K562 (cell line): Measurements from ENCODE around the gene GJD4. TPM values are rescaled to one million over a fixed set of nuclear protein-coding genes. Genes with fewer than 3 reads are reported as not detected.
A peak's percentile ranks its signal among the peaks of the same experiment; 100 is the strongest.

Source experiments
- ATAC-seq: fragments of 200-7000 bp; cut with Tn5 transposase; 3 replicates; pipeline ENCODE4 v1.9.1; 2020; ENCODE audit warnings: moderate library complexity
- Bru-seq: library from RNA; stranded (reverse); fragments of 400-500 nt; gene quantifications from one replicate; lab custom pipeline; 2021; lab: Mats Ljungman, UMichigan
- BruChase-seq, 2 experiments: library from RNA; stranded (reverse); fragments of 400-500 nt; gene quantifications; one replicate each; lab custom pipeline; 2021; lab: Mats Ljungman, UMichigan
- BruUV-seq: library from RNA; stranded (reverse); fragments of 400-500 nt; replicated peaks from 2 replicates; lab custom pipeline; 2021; lab: Mats Ljungman, UMichigan
- CTCF ChIA-PET: fragments of 300-600 bp; formaldehyde crosslinking; extraction: SDS; loops from one replicate; lab custom pipeline; 2021; ENCODE audit warnings: low intra/inter-chr PET ratio; lab: Yijun Ruan, JAX
- POLR2A ChIA-PET: fragments of 300-600, 350-650 bp; sonication (Branson Sonifier 250); formaldehyde crosslinking; extraction: SDS; loops from one replicate; lab custom pipeline; 2021; ENCODE audit warnings: antibody characterized with exemption, inconsistent platforms; lab: Yijun Ruan, JAX
- DNase-seq, 4 experiments: peaks; one replicate each; pipeline versions ENCODE4 v3.0.0 to v3.0.0-alpha.2; 2011 to 2018; ENCODE audit warnings: low spot score in 3 of 4, mixed read lengths in 3 of 4; ENCODE audit errors: extremely low read depth in 1 of 4
- FAIRE-seq: peaks from 2 replicates; lab custom pipeline; 2011; peaks lifted over from hg19 to GRCh38; lab: Jason Lieb, UNC
- H2AFZ ChIP-seq: 2 replicates; pipeline ENCODE4 v1.6.0; 2011; ENCODE audit warnings: low read depth, low read length, control low read depth, inconsistent platforms
- H3K27ac ChIP-seq: fragments of 200-600 bp; 3 replicates; pipeline ENCODE4 v1.8.0; 2011; ENCODE audit warnings: low read depth, mild to moderate bottlenecking, control low read depth, inconsistent platforms, low read length, moderate library complexity, mixed read lengths; ENCODE audit errors: extremely low read depth
- H3K27me3 ChIP-seq, 2 experiments: fragments of 300-600 bp in 1 of 2; 2 replicates in 1 of 2; 3 replicates in 1 of 2; pipeline versions ENCODE4 v1.6.0 to v1.8.0; 2011; ENCODE audit warnings: inconsistent platforms in 2 of 2, low read length in 2 of 2, mild to moderate bottlenecking in 1 of 2, mixed read lengths in 1 of 2, moderate library complexity in 1 of 2; ENCODE audit not compliant: control insufficient read depth in 2 of 2, insufficient read depth in 2 of 2
- H3K36me3 ChIP-seq: fragments of 300-600 bp; 3 replicates; pipeline ENCODE4 v1.8.0; 2011; ENCODE audit warnings: mild to moderate bottlenecking, low read length, inconsistent platforms; ENCODE audit not compliant: control insufficient read depth, insufficient read depth
- H3K4me1 ChIP-seq, 2 experiments: fragments of 200-600 bp in 1 of 2; replicated peaks in 1 of 2; 2 replicates in 1 of 2; 3 replicates in 1 of 2; pipeline versions ENCODE4 v1.5.1 to v1.8.0; 2011; ENCODE audit warnings: inconsistent platforms in 2 of 2, low read length in 2 of 2, mild to moderate bottlenecking in 1 of 2, mixed read lengths in 1 of 2, moderate library complexity in 1 of 2; ENCODE audit not compliant: control insufficient read depth in 2 of 2, insufficient read depth in 2 of 2
- H3K4me2 ChIP-seq: 2 replicates; pipeline ENCODE4 v1.6.1; 2011; ENCODE audit warnings: low read length, control low read depth, inconsistent platforms, mixed read lengths; ENCODE audit not compliant: insufficient read depth
- H3K4me3 ChIP-seq: fragments of 200-600 bp; sonication (generic), shearing (Covaris generic); 2 replicates; pipeline ENCODE4 v1.5.1; 2016; ENCODE audit warnings: control low read depth, inconsistent platforms
- H3K79me2 ChIP-seq: fragments of 200-600 bp; 3 replicates; pipeline ENCODE4 v1.8.0; 2011; ENCODE audit warnings: low read length, inconsistent platforms; ENCODE audit not compliant: control insufficient read depth, insufficient read depth
- H3K9ac ChIP-seq, 2 experiments: 2 replicates each; pipeline versions ENCODE4 v1.6.0 to v1.6.1; 2011; ENCODE audit warnings: low read depth in 2 of 2, low read length in 2 of 2, control low read depth in 1 of 2, inconsistent platforms in 1 of 2, mild to moderate bottlenecking in 1 of 2, mixed read lengths in 1 of 2; ENCODE audit not compliant: insufficient read depth in 1 of 2
- H3K9me1 ChIP-seq: one replicate; pipeline ENCODE4 v1.6.0; 2011; ENCODE audit warnings: inconsistent platforms, mild to moderate bottlenecking, low read length, moderate library complexity; ENCODE audit not compliant: control insufficient read depth, insufficient read depth
- H3K9me3 ChIP-seq: replicated peaks from 2 replicates; pipeline ENCODE4 v1.5.1; 2011; ENCODE audit warnings: low read depth, low read length, inconsistent platforms; ENCODE audit not compliant: control insufficient read depth, insufficient read depth
- H4K20me1 ChIP-seq: replicated peaks from 2 replicates; pipeline ENCODE4 v1.6.1; 2011; ENCODE audit warnings: low read length, inconsistent platforms, mixed read lengths; ENCODE audit not compliant: control insufficient read depth, insufficient read depth
- ARID1B ChIP-seq: fragments of 450-650 bp; IDR thresholded peaks from 2 replicates; pipeline ENCODE4 v1.6.1; 2016; ENCODE audit warnings: antibody characterized with exemption, mild to moderate bottlenecking, inconsistent platforms
- ARID2 ChIP-seq: fragments of 450-650 bp; IDR thresholded peaks from 2 replicates; pipeline ENCODE4 v1.6.1; 2017; ENCODE audit warnings: antibody characterized with exemption, mild to moderate bottlenecking
- CBFA2T2 ChIP-seq: fragments of 450-650 bp; conservative IDR thresholded peaks from 2 replicates; pipeline ENCODE4 v1.6.1; 2017; ENCODE audit warnings: mild to moderate bottlenecking
- CBFA2T3 ChIP-seq: fragments of 450-650 bp; IDR thresholded peaks from 2 replicates; pipeline ENCODE4 v1.6.1; 2017
- EHMT2 ChIP-seq: fragments of 450-650 bp; IDR thresholded peaks from 2 replicates; pipeline ENCODE4 v1.6.1; 2018; ENCODE audit warnings: antibody characterized with exemption
- SMARCA4 ChIP-seq: fragments of 450-650 bp; IDR thresholded peaks from 2 replicates; pipeline ENCODE4 v1.6.1; 2016
- TAL1 ChIP-seq: fragments of 450-650 bp; IDR thresholded peaks from 2 replicates; pipeline ENCODE4 v1.6.1; 2016; ENCODE audit warnings: mild to moderate bottlenecking
- TCF3 ChIP-seq: sonication (generic); formaldehyde crosslinking; IDR thresholded peaks from 2 replicates; pipeline ENCODE4 v1.4.0; 2020; ENCODE audit warnings: mild to moderate bottlenecking, missing genetic modification reagents
- TEAD4 ChIP-seq, 2 experiments: sonication (generic) in 1 of 2; formaldehyde crosslinking in 1 of 2; IDR thresholded peaks; 2 replicates each; pipeline versions ENCODE4 v1.6.1 to v1.8.0; 2012 to 2022; ENCODE audit warnings: borderline replicate concordance in 1 of 2, inconsistent platforms in 1 of 2, low read length in 1 of 2, mild to moderate bottlenecking in 1 of 2, missing genetic modification reagents in 1 of 2
- ZNF398 ChIP-seq: fragments of 250-450 bp; sonication (Bioruptor Pico); IDR thresholded peaks from 2 replicates; pipeline ENCODE4 v1.8.0; 2021; ENCODE audit warnings: moderate library complexity, mild to moderate bottlenecking, inconsistent platforms
- ZNF717 ChIP-seq: fragments of 250-450 bp; sonication (Bioruptor Pico); IDR thresholded peaks from 2 replicates; pipeline ENCODE4 v1.5.0; 2021
- WGBS: fragments of 100-300 bp; shearing (Covaris generic); methylation state at CpG from one replicate; pipeline ENCODE4 v1.1.6; 2016; ENCODE audit warnings: low coverage, mixed read lengths; ENCODE audit not compliant: insufficient coverage; ENCODE audit errors: missing lambda C conversion rate; 5-methylcytosine and 5-hydroxymethylcytosine counted together
- in situ Hi-C: fragments of 300-500 bp; cut with MboI; formaldehyde crosslinking; loops from 4 replicates; pipeline ENCODE4 v1.15.0; 2018; ENCODE audit warnings: inconsistent platforms, mixed read lengths
- intact Hi-C: fragments of 100-400 bp; cut with micrococcal nuclease; formaldehyde crosslinking; loops from 2 replicates; pipeline ENCODE4 v1.14.2; 2022
- long read RNA-seq, 3 experiments: library from polyadenylated mRNA in 2 of 3; library from RNA in 1 of 3; unstranded in 2 of 3; stranded (forward) in 1 of 3; transcript quantifications; one replicate each; pipeline ENCODE4 v2.0.0, GENCODE V29; 2019 to 2022
- polyA minus RNA-seq, 3 experiments: library from RNA; depleted of rRNA, polyadenylated mRNA; stranded (reverse); fragments of >200 nt; gene quantifications; 2 replicates each; pipeline ENCODE4 v1.2.3, GENCODE V29; 2011
- polyA plus RNA-seq, 8 experiments: library from polyadenylated mRNA; depleted of rRNA in 4 of 8; stranded (reverse) in 5 of 8; unstranded in 3 of 8; fragments of >200 nt; fragmentation: Nextera tagmentation in 2 of 8; fragmentation: Illumina TruSeq in 1 of 8; extraction: Ambion mirVana in 2 of 8; extraction: Trizol in 1 of 8; gene quantifications; 2 replicates each; pipeline versions ENCODE4 v1.2.1 to v1.2.3, GENCODE V29; 2011 to 2014; ENCODE audit warnings: inconsistent platforms in 1 of 8, missing spikeins in 1 of 8
- total RNA-seq, 7 experiments: library from RNA; depleted of rRNA in 6 of 7; stranded (reverse); fragments of >200 nt in 6 of 7; fragmentation: Illumina TruSeq in 2 of 7; extraction: Trizol in 2 of 7; gene quantifications; 2 replicates each; pipeline versions ENCODE4 v1.2.1 to v1.2.3, GENCODE V29; 2011 to 2021; ENCODE audit warnings: low replicate concordance in 1 of 7

GJD4 gene
- total RNA-seq (2011; cell fraction: chromatin; rRNA removed; ENCODE audit: low replicate concordance): not detected in 2 replicates
- not detected in 2 replicates for total RNA-seq (2011; cell fraction: nucleolus; rRNA removed)
- total RNA-seq (2011; cell fraction: nucleoplasm; rRNA removed): not detected in 2 replicates
- not detected in 2 replicates for total RNA-seq (2014; rRNA removed)
- not detected in 2 replicates for total RNA-seq (2014; rRNA removed; fragmentation: Illumina TruSeq; extraction: Trizol)
- total RNA-seq (2015; rRNA removed; fragmentation: Illumina TruSeq; extraction: Trizol): not detected in 2 replicates
- total RNA-seq (2021): not detected in 2 replicates
- polyA plus RNA-seq (2011; rRNA removed): not detected in 2 replicates
- polyA plus RNA-seq (2011; cell fraction: cytosol; rRNA removed): not detected in 2 replicates
- not detected in 2 replicates for polyA plus RNA-seq (2011; cell fraction: nucleus; rRNA removed)
- 0.07 TPM in 1 of 2 replicates, not detected in the other for polyA plus RNA-seq (2012)
- not detected in 2 replicates for polyA plus RNA-seq (2014; fragmentation: Illumina TruSeq; extraction: Trizol)
- not detected for polyA plus RNA-seq (2014; fragmentation: Nextera tagmentation; extraction: Ambion mirVana)
- polyA plus RNA-seq (2014; rRNA removed): not detected in 2 replicates
- polyA minus RNA-seq (2011; rRNA and poly(A)+ RNA removed): not detected in 2 replicates
- not detected in 2 replicates for polyA minus RNA-seq (2011; cell fraction: cytosol; rRNA and poly(A)+ RNA removed)
- not detected in 2 replicates for polyA minus RNA-seq (2011; cell fraction: nucleus; rRNA and poly(A)+ RNA removed)
- not detected for Bru-seq, nascent RNA
- percentile 44 among the genes with signal in this experiment for BruChase-seq, experiment 1, labeled RNA remaining after a 2-hour chase
- BruChase-seq, experiment 2, labeled RNA remaining after a 6-hour chase: percentile 46 among the genes with signal in this experiment
- long read RNA-seq, experiment 1: 0 reads
- long read RNA-seq, experiment 2: 0 reads
- long read RNA-seq, experiment 3: 0 reads

GRCh38 chr10:35605191-35605590 is at the start of gene GJD4:
GJD4 (plus strand) TSS chr10:35605341; CDS start chr10:35605568, 227 bp downstream.
- Histone ChIP-seq H2AFZ (no peak within 1 kb of the TSS), H3K4me3 (no peak within 1 kb of the TSS), H3K79me2 (no peaks in the 10 kb centered on the region), H3K9me1 (no peaks in the 10 kb centered on the region), H3K36me3 (no peaks in the 10 kb centered on the region), H3K9ac (no peak within 1 kb of the TSS)
- DNase-seq (peak in 3 of 4 experiments; percentile 16 to 53 (median 34)), ATAC-seq (peak; percentile 84)
- POLR2A ChIA-PET: no interaction called here
- 0% methylated on average over 8 of the region's 8 CpGs for WGBS
- CTCF ChIA-PET: no interaction called here
- TF ChIP-seq CBFA2T2 (0 out of 2 replicates have a peak, but pooled peaks have one; percentile 24), ARID2 (no peak), ZNF398 (no peak), SMARCA4 (0 out of 2 replicates have a peak, but pooled peaks have one; percentile 13), EHMT2 (0 out of 2 replicates have a peak, but pooled peaks have one; percentile 25), TEAD4 (IDR thresholded peaks at IDR 0.05; ENCODE audit: low read length) (peak; percentile 25; the same call in 1 of the 2 replicates), TEAD4 (CRISPR knock-in tag; IDR thresholded peaks at IDR 0.05; ENCODE audit: borderline replicate concordance) (no peak), TAL1 (peak; percentile 54), CBFA2T3 (peak; percentile 54), TCF3 (CRISPR knock-in tag) (peak; percentile 73), ZNF717 (CRISPR knock-in tag) (no peak), ARID1B (peak; percentile 66)
- TF ChIP-seq, all 486 proteins: peak for 8
- Histone ChIP-seq H3K27ac (no peak within 1 kb of the TSS), H4K20me1 (no peaks in the 10 kb centered on the region), H3K4me2 (no peak within 1 kb of the TSS), H3K4me1 (peaks cover 4 to 11% of the 10 kb centered on the region in 2 experiments; a peak in 3 of 5 replicates), H3K9me3 (no peaks in the 10 kb centered on the region), H3K27me3 (peaks cover 8 to 36% of the 10 kb centered on the region in 2 experiments)
- in situ Hi-C loops (no loop called here), intact Hi-C loops (loop anchor here (10.0 kb wide), 1 partner anchor 480 kb away; the partner anchor contains the start of gene CREM)
- FAIRE-seq: peak; percentile 54
- no TSS peak for BruUV-seq
